Esophagus muscularis mucosa (tissue), 4 donors: ENCODE measurements around the gene HDGFL2. TPM values are rescaled to one million over a fixed set of nuclear protein-coding genes. Genes with fewer than 3 reads are reported as not detected.

Source experiments
- DNase-seq: peaks from one replicate; pipeline ENCODE4 v3.0.0-alpha.2; 2017; ENCODE audit errors: extremely low spot score
- H3K27ac ChIP-seq, 4 donors: fragments of 200-600 bp; sonication (generic); replicated peaks in 1 of 4; 1 replicate in 3 of 4; 2 replicates in 1 of 4; pipeline ENCODE4 v1.5.1; 2016 to 2019; ENCODE audit warnings: mild to moderate bottlenecking in 1 of 4
- H3K27me3 ChIP-seq, 4 donors: fragments of 200-600 bp; sonication (generic); one replicate each; pipeline versions ENCODE4 v1.5.1 to v1.6.0; 2016 to 2019
- H3K36me3 ChIP-seq, 4 donors: fragments of 200-600 bp; sonication (generic); one replicate each; pipeline ENCODE4 v1.5.1; 2016 to 2019
- H3K4me1 ChIP-seq, 4 donors: fragments of 200-600 bp; sonication (generic); one replicate each; pipeline ENCODE4 v1.5.1; 2016 to 2019
- H3K4me3 ChIP-seq, 4 donors: fragments of 200-600 bp; sonication (generic); 1 replicate in 2 of 4; 2 replicates in 2 of 4; pipeline ENCODE4 v1.5.1; 2016 to 2019; ENCODE audit warnings: mild to moderate bottlenecking in 4 of 4, moderate library complexity in 1 of 4
- H3K9me3 ChIP-seq, 4 donors: fragments of 200-600 bp; sonication (generic); 1 replicate in 3 of 4; 2 replicates in 1 of 4; pipeline ENCODE4 v1.5.1; 2016 to 2019
- EP300 ChIP-seq: sonication (generic); formaldehyde crosslinking; IDR thresholded peaks from one replicate; pipeline ENCODE4 v1.6.1; 2017; ENCODE audit warnings: antibody characterized with exemption
- POLR2A ChIP-seq: fragments of 450-650 bp; IDR thresholded peaks from one replicate; pipeline ENCODE4 v1.6.1; 2017; ENCODE audit warnings: antibody characterized with exemption, moderate library complexity, mild to moderate bottlenecking, low read depth
- POLR2AphosphoS5 ChIP-seq, 2 donors: sonication (generic); formaldehyde crosslinking; IDR thresholded peaks; one replicate each; pipeline ENCODE4 v1.6.1; 2017; ENCODE audit warnings: antibody characterized with exemption in 2 of 2
- WGBS: methylation state at CpG from one replicate; pipeline ENCODE4 v1.1.5; 2018; 5-methylcytosine and 5-hydroxymethylcytosine counted together
- intact Hi-C: fragments of 100-400 bp; cut with DNase I; formaldehyde crosslinking; loops from one replicate; pipeline ENCODE4 v1.15.1; 2023
- total RNA-seq, 4 donors: library from RNA; depleted of rRNA; stranded (reverse); fragments of >200 nt; gene quantifications; one replicate each; pipeline versions ENCODE4 v1.1.0 to v1.2.1, GENCODE V29; 2016
- TF ChIP-seq, protein P1 (sequence below), 3 experiments: fragments of 200-600 bp in 2 of 3; fragments of 450-650 bp in 1 of 3; sonication (generic) in 2 of 3; IDR thresholded peaks; one replicate each; pipeline ENCODE4 v1.5.1; 2017 to 2019; ENCODE audit warnings: antibody characterized with exemption in 3 of 3, mild to moderate bottlenecking in 2 of 3, moderate library complexity in 1 of 3

HDGFL2 gene
- total RNA-seq, 4 donors from 2014 or later, result 30.5 to 72.3 (median 45.5) TPM

DNA sequence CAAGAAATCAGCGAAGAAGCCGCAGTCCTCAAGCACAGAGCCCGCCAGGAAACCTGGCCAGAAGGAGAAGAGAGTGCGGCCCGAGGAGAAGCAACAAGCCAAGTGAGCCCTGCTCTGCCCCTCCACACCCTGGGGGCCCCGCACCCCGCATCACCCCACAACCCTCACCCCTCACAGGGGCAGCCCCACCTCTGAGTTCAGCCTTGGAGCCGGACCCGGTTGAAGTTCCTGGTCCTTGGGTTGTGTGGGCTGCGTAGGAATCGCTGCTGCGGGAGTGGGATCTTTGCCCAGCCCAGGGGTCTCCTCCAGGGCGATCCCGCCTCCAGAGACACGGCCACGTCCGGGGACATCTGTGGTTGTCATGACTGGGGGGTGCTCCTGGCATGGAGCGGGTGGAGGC is 24.2 kb downstream of the HDGFL2 start:
- H3K9me3 ChIP-seq, result no peaks in the 10 kb centered on the region
- TF ChIP-seq, protein P1, sequence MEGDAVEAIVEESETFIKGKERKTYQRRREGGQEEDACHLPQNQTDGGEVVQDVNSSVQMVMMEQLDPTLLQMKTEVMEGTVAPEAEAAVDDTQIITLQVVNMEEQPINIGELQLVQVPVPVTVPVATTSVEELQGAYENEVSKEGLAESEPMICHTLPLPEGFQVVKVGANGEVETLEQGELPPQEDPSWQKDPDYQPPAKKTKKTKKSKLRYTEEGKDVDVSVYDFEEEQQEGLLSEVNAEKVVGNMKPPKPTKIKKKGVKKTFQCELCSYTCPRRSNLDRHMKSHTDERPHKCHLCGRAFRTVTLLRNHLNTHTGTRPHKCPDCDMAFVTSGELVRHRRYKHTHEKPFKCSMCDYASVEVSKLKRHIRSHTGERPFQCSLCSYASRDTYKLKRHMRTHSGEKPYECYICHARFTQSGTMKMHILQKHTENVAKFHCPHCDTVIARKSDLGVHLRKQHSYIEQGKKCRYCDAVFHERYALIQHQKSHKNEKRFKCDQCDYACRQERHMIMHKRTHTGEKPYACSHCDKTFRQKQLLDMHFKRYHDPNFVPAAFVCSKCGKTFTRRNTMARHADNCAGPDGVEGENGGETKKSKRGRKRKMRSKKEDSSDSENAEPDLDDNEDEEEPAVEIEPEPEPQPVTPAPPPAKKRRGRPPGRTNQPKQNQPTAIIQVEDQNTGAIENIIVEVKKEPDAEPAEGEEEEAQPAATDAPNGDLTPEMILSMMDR (IDR thresholded peaks at IDR 0.05), result no peak
- no peak for TF ChIP-seq EP300
- TF ChIP-seq POLR2AphosphoS5 (IDR thresholded peaks at IDR 0.05), result no peak
- no peak for TF ChIP-seq POLR2A
- no peak overlapping the region for H3K4me3 ChIP-seq
- no peaks in the 10 kb centered on the region for H3K4me1 ChIP-seq
- DNase-seq, result no peak
- H3K36me3 ChIP-seq, result peaks cover 63 to 91% (median 90%) of the 10 kb centered on the region in 4 donors
- H3K27ac ChIP-seq, result no peak overlapping the region
- WGBS, result no CpG with 5 or more reads among the region's 18 CpGs
- no peaks in the 10 kb centered on the region for H3K27me3 ChIP-seq
- intact Hi-C loops, result no loop called here

DNA sequence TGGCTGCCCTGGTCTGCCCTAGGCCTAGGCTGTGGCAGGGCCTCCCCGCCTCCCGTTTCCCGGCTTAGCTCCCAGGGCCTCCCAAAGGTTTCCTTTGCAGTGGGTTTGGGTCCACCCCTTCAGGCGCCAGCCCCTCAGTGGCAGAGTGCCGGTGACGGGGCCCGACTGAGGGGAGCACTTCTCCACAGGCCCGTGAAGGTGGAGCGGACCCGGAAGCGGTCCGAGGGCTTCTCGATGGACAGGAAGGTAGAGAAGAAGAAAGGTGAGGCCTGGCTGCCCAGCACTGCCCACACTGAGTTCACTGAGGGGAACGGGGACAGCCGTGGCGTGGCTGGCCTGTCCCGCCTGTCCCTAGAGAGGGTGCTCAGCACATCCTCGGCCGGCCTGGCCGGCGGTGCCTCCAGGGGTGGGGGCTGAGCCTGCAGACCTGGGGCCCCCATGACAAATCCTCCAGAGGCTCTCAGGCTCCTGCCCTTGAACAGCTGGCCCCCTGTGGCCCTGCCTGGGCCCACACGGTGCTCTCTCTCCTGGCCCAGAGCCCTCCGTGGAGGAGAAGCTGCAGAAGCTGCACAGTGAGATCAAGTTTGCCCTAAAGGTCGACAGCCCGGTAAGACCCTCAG is 25.8 kb downstream of the HDGFL2 start:
- Histone ChIP-seq H3K4me3 (no peak overlapping the region), H3K27me3 (no peaks in the 10 kb centered on the region), H3K4me1 (peaks cover 0 to 13% (median 10%) of the 10 kb centered on the region in 4 donors), H3K36me3 (peaks cover 61 to 98% (median 94%) of the 10 kb centered on the region in 4 donors), H3K9me3 (no peaks in the 10 kb centered on the region), H3K27ac (no peak overlapping the region)
- 92% methylated on average over 16 of the region's 25 CpGs for WGBS
- TF ChIP-seq POLR2A (no peak), EP300 (no peak), POLR2AphosphoS5 (IDR thresholded peaks at IDR 0.05) (no peak)
- TF ChIP-seq, protein P1 (IDR thresholded peaks at IDR 0.05), result no peak
- intact Hi-C loops, result no loop called here
- DNase-seq, result no peak

DNA sequence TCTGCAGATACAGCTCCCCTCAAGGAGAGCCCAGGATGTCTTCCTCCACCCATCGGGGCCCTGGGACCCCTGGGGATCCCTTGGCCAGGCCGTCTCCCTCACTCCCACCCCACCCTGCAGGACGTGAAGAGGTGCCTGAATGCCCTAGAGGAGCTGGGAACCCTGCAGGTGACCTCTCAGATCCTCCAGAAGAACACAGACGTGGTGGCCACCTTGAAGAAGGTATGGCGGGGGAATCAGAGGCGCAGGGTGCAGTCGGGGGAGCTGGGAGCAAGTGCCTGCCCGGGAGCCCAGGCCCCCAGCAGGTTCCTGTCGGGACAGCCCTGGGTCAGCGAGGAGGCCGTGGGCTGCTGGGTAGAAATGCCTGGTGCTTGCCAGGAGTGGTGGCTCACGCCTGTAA is 26.6 kb downstream of the HDGFL2 start:
- H3K4me1 ChIP-seq, result peaks cover 0 to 22% (median 18%) of the 10 kb centered on the region in 4 donors
- no peak overlapping the region for H3K4me3 ChIP-seq
- H3K36me3 ChIP-seq, result peaks cover 63 to 99% (median 95%) of the 10 kb centered on the region in 4 donors
- no peaks in the 10 kb centered on the region for H3K27me3 ChIP-seq
- 86% methylated on average over 7 of the region's 12 CpGs for WGBS
- TF ChIP-seq, protein P1 (IDR thresholded peaks at IDR 0.05), result no peak
- TF ChIP-seq POLR2AphosphoS5 (IDR thresholded peaks at IDR 0.05), result no peak
- no peak for TF ChIP-seq POLR2A
- TF ChIP-seq EP300, result no peak
- no peaks in the 10 kb centered on the region for H3K9me3 ChIP-seq
- intact Hi-C loops, result no loop called here
- DNase-seq, result no peak
- H3K27ac ChIP-seq, result no peak overlapping the region

DNA sequence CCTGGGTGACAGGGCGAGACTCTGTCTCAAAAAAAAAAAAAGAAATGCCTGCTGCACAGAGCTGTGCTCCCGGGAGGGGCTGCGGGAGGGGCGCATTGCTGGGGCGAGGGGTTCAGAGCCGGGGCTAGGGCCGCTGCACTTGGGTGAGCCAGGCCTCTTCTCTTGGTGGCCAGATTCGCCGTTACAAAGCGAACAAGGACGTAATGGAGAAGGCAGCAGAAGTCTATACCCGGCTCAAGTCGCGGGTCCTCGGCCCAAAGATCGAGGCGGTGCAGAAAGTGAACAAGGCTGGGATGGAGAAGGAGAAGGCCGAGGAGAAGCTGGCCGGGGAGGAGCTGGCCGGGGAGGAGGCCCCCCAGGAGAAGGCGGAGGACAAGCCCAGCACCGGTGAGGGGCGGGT is 27.2 kb downstream of the HDGFL2 start:
- H3K36me3 ChIP-seq, result peaks cover 62 to 99% (median 95%) of the 10 kb centered on the region in 4 donors
- no peaks in the 10 kb centered on the region for H3K27me3 ChIP-seq
- no peak for TF ChIP-seq EP300
- no peak for TF ChIP-seq POLR2A
- H3K4me1 ChIP-seq, result peaks cover 0 to 28% (median 20%) of the 10 kb centered on the region in 4 donors
- no peaks in the 10 kb centered on the region for H3K9me3 ChIP-seq
- 96% methylated on average over 23 of the region's 23 CpGs for WGBS
- intact Hi-C loops, result no loop called here
- H3K27ac ChIP-seq, result no peak overlapping the region
- no peak for DNase-seq
- no peak overlapping the region for H3K4me3 ChIP-seq

DNA sequence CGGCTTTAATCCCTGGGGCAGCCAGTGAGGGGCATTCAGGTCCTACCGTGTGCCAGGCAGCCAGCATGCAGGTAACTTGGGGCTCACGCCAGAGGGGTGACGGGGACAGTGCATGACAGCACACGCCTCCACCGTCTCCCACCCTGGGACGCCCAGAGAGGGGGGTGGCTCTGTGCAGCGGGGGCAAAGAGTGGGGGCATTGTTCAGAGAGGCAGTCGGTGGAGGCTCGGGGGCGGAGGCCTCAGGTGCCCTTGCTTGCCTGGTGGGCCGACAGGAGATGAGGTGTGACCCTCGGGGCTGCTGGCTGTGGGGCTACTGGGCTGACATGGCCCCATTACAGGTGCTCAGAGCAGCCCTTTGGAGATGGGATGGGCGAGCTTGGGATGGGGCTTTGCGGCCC is 27.8 kb downstream of the HDGFL2 start:
- no peaks in the 10 kb centered on the region for H3K27me3 ChIP-seq
- no peak for DNase-seq
- WGBS, result 87% methylated on average over 13 of the region's 15 CpGs
- intact Hi-C loops, result no loop called here
- no peaks in the 10 kb centered on the region for H3K9me3 ChIP-seq
- TF ChIP-seq, protein P1 (IDR thresholded peaks at IDR 0.05), result no peak
- no peak for TF ChIP-seq POLR2A
- no peak for TF ChIP-seq EP300
- TF ChIP-seq POLR2AphosphoS5 (IDR thresholded peaks at IDR 0.05), result no peak
- H3K4me3 ChIP-seq, result no peak overlapping the region
- H3K27ac ChIP-seq, result no peak overlapping the region
- H3K36me3 ChIP-seq, result peaks cover 62 to 99% (median 95%) of the 10 kb centered on the region in 4 donors
- peaks cover 0 to 32% (median 21%) of the 10 kb centered on the region in 4 donors for H3K4me1 ChIP-seq
